Mucosa of rectum (tissue), 2 donors: Measurements from ENCODE around the gene LAYN.

Experiments used
- H3K27ac ChIP-seq, 2 donors: one replicate each; pipeline ENCODE4 v1.7.0; 2013; ENCODE audit warnings: inconsistent platforms in 2 of 2, low read depth in 2 of 2, low read length in 2 of 2
- H3K27me3 ChIP-seq, 2 donors: one replicate each; pipeline ENCODE4 v1.7.0; 2013; ENCODE audit warnings: low read length in 2 of 2; ENCODE audit not compliant: control insufficient read depth in 2 of 2, insufficient read depth in 2 of 2
- H3K36me3 ChIP-seq, 2 donors: one replicate each; pipeline ENCODE4 v1.7.0; 2013; ENCODE audit warnings: low read length in 2 of 2; ENCODE audit not compliant: control insufficient read depth in 2 of 2, insufficient read depth in 2 of 2
- H3K4me1 ChIP-seq, 2 donors: one replicate each; pipeline ENCODE4 v1.7.0; 2013; ENCODE audit warnings: low read length in 2 of 2, mild to moderate bottlenecking in 1 of 2; ENCODE audit not compliant: control insufficient read depth in 2 of 2, insufficient read depth in 2 of 2
- H3K4me3 ChIP-seq, 2 donors: one replicate each; pipeline ENCODE4 v1.7.0; 2013; ENCODE audit warnings: low read length in 2 of 2
- H3K9ac ChIP-seq, 2 donors: one replicate each; pipeline ENCODE4 v1.7.0; 2013; ENCODE audit warnings: low read length in 2 of 2, low read depth in 1 of 2, mild to moderate bottlenecking in 1 of 2
- H3K9me3 ChIP-seq, 2 donors: one replicate each; pipeline ENCODE4 v1.7.0; 2013; ENCODE audit warnings: low read length in 2 of 2; ENCODE audit not compliant: control insufficient read depth in 2 of 2
- donor health status: healthy.
- donor health status: Normal muscosa, but diverticular disease.

Gene LAYN

GRCh38 chr11:111530091-111530490, 10.4 kb upstream of the LAYN start:
- Histone ChIP-seq H3K4me3 (no peak overlapping the region), H3K27ac (no peak overlapping the region), H3K9me3 (no peaks in the 10 kb centered on the region), H3K36me3 (no peaks in the 10 kb centered on the region), H3K27me3 (peaks cover 0 to 4% of the 10 kb centered on the region in 2 donors), H3K9ac (no peak overlapping the region), H3K4me1 (no peaks in the 10 kb centered on the region)

GRCh38 chr11:111531136-111531535, 9.4 kb upstream of the LAYN start:
- no peak overlapping the region for H3K27ac ChIP-seq
- no peak overlapping the region for H3K4me3 ChIP-seq
- no peaks in the 10 kb centered on the region for H3K9me3 ChIP-seq
- no peaks in the 10 kb centered on the region for H3K36me3 ChIP-seq
- peaks cover 0 to 8% of the 10 kb centered on the region in 2 donors for H3K27me3 ChIP-seq
- H3K9ac ChIP-seq: no peak overlapping the region
- no peaks in the 10 kb centered on the region for H3K4me1 ChIP-seq

DNA sequence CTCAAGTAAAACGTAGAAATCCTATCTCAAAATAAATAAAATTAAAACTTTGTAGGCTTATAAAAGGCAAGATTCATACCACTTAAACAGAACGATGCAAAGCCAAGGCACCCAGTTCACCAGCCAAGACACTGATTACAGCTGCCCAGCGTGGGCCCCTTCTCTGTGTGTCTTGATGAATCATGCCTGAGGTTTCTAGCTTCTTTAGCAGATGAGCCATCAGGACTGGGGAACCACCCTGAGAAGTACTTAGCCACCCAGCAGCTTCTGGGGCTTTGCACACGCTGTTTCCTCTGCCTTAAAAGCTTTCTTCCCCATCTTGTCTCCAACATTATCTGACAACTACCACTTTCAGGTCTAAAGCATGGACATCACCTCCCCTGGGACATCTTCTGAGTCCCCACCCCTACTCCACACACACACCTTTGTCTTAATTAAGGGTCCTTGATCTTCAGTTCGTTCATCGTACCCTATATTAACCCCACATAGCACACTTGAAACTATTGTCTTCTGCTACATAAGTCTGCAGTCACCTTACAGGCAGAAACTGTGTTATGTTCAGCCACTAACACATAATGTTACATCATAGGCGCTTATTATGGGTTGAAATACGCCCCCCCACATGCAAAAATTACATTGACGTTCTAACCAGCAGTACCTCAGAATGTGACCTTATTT, 8.7 kb upstream of the LAYN start:
- Histone ChIP-seq H3K9me3 (no peaks in the 10 kb centered on the region), H3K9ac (no peak overlapping the region), H3K27me3 (peaks cover 2 to 8% of the 10 kb centered on the region in 2 donors), H3K4me1 (no peaks in the 10 kb centered on the region), H3K27ac (no peak overlapping the region), H3K36me3 (no peaks in the 10 kb centered on the region), H3K4me3 (no peak overlapping the region)

DNA sequence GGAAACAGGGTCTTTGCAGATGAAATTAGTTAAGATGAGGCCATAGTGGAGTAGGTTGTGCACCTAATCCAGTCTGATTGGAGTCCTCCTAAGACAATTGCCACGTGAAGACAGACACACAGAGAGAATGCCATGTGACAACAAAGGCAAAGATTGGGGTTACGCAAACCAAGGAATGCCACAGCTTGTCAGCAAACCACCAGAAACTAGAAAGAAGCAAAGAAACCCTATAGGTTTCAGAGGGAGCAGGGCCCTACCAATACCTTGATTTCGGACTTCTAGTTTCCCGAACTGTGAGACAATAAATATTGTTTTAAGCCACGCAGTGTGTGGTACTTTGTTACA, 8.2 kb upstream of the LAYN start:
- Histone ChIP-seq H3K9ac (no peak overlapping the region), H3K36me3 (no peaks in the 10 kb centered on the region), H3K4me3 (no peak overlapping the region), H3K4me1 (no peaks in the 10 kb centered on the region), H3K27me3 (peaks cover 2 to 8% of the 10 kb centered on the region in 2 donors), H3K9me3 (no peaks in the 10 kb centered on the region), H3K27ac (no peak overlapping the region)

GRCh38 chr11:111535281-111535680, 5.2 kb upstream of the LAYN start:
- H3K4me3 ChIP-seq: no peak overlapping the region
- H3K27ac ChIP-seq: no peak overlapping the region
- H3K36me3 ChIP-seq: no peaks in the 10 kb centered on the region
- H3K4me1 ChIP-seq: no peaks in the 10 kb centered on the region
- peaks cover 13 to 25% of the 10 kb centered on the region in 2 donors for H3K27me3 ChIP-seq
- no peaks in the 10 kb centered on the region for H3K9me3 ChIP-seq
- no peak overlapping the region for H3K9ac ChIP-seq

DNA sequence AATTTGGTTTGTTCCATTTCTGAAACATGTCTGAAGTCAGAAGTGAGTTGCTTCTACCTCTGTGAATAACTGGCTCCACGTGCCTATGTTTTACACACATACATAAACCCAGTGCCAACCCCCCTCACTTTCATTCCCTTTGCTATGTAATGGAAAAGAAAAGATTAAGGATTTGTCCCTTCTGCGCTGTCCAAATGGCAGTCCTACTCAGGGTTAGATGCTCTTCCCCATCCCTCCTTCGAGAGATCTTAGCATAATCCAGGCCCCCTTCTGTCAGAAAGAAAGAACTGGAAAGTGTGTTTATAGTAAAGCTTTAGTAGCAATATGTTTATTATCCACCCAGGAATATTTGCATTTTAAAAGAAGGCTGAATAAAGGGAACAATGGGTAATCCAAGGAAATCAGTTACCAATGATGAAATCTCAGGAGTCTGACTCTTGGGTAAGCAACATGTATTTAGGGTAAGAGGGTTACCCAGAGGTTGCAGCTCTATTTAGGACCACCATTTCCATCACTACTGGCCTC, 3.1 kb upstream of the LAYN start:
- Histone ChIP-seq H3K4me1 (peaks cover 0 to 2% of the 10 kb centered on the region in 2 donors), H3K27ac (no peak overlapping the region), H3K9me3 (no peaks in the 10 kb centered on the region), H3K36me3 (no peaks in the 10 kb centered on the region), H3K9ac (no peak overlapping the region), H3K4me3 (no peak overlapping the region), H3K27me3 (peaks cover 29 to 35% of the 10 kb centered on the region in 2 donors)

DNA sequence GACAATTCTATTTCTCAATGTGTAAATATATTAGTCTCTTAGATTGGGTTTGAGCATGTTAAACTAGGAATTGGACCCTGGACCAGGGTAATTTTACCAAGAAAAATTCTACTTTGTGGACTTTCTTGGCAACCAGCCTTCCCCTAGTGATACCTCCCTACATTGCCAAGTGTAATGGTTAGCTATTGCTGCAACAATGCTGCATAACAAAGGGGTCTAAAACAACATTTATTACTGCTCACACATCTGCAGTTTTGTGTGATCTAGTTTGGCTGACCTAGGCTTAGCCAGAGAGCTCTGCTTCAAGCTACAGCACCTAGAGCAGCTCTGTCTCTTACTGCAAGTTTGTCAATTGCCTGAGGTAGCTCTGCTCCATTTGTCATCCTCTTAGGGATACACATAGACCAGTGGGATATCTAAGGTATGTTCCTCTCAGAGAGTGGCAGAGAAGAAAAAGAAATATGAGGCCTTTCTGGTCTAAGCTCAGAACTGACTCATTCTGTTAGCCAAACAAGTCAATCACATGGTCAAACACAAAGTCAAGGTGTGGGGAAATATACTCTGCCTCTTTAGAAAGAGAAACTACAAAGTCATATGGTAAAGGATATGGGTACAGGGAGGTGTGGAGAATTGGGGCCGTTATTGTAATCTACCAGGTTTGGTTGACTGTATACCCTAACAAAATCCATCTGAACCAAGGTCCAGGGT, 2.0 kb upstream of the LAYN start:
- no peak overlapping the region for H3K27ac ChIP-seq
- no peaks in the 10 kb centered on the region for H3K36me3 ChIP-seq
- no peak overlapping the region for H3K9ac ChIP-seq
- H3K9me3 ChIP-seq: no peaks in the 10 kb centered on the region
- no peak overlapping the region for H3K4me3 ChIP-seq
- peaks cover 0 to 2% of the 10 kb centered on the region in 2 donors for H3K4me1 ChIP-seq
- peaks cover 33 to 37% of the 10 kb centered on the region in 2 donors for H3K27me3 ChIP-seq

- H3K9me3 ChIP-seq: no peaks in the 10 kb centered on the region
- H3K36me3 ChIP-seq: no peaks in the 10 kb centered on the region
- no peak overlapping the region for H3K9ac ChIP-seq
- H3K4me1 ChIP-seq: peaks cover 0 to 2% of the 10 kb centered on the region in 2 donors
- H3K4me3 ChIP-seq: peak overlapping the region in 1 of 2 donors; percentile 59
- peaks cover 33 to 40% of the 10 kb centered on the region in 2 donors for H3K27me3 ChIP-seq
- no peak overlapping the region for H3K27ac ChIP-seq
Observed at GRCh38 chr11:111539426-111540113, 950 bp upstream of the LAYN start.

GRCh38 chr11:111540937-111541253, 375 bp downstream of the LAYN start:
- H3K27me3 ChIP-seq: peaks cover 33 to 36% of the 10 kb centered on the region in 2 donors
- peak overlapping the region; percentile 51 to 58 for H3K4me3 ChIP-seq
- peaks cover 0 to 2% of the 10 kb centered on the region in 2 donors for H3K4me1 ChIP-seq
- peak overlapping the region in 1 of 2 donors; percentile 53 for H3K9ac ChIP-seq
- no peaks in the 10 kb centered on the region for H3K9me3 ChIP-seq
- peak overlapping the region; percentile 12 to 44 for H3K27ac ChIP-seq
- H3K36me3 ChIP-seq: no peaks in the 10 kb centered on the region
